ENCODE data around the gene MAP3K19.
"Not testable (repeated sequence)": the region's sequence is repeated elsewhere in the genome, so short reads cannot be mapped to it uniquely, and the experiment has no call there.

Gene MAP3K19

DNA sequence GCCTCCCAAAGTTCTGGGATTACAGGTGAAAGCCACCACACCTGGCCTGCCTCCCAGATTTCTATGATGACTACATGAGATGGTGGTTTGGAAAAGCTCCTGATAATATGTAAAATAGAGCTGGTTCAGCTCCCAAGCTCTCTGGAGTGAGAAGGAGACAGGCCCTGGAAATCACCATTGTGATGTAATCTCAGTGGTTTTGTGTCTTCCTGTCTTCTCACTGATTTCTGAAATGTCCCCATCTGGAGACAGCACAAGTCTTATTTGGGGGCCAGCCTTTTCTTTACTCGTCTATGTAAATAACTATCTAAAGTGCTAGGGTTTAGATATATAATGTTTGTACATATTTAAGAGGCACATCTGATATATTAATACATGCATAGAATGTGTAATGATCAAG is 64.6 kb downstream of the MAP3K19 start:
- DNase-seq, result no peak

DNA sequence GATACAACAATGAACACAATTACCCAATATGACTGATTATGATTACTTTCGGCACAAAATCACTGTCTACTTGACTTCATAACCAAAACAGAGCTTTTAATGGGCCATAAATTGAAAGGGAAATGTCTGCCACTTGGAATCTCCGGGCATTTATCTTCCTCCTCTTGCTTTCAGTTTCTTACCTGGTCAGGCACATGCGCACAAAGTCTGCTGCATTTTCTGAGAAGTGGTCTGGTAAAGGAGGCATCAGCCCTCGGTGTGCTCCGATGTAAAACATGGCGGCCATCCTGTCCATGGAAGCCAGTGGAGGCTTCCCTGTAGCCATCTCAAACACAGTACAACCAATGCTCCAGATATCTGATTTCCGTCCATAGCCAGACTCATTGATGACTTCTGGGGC is 66.6 kb downstream of the MAP3K19 start:
- DNase-seq, result no peak

DNA sequence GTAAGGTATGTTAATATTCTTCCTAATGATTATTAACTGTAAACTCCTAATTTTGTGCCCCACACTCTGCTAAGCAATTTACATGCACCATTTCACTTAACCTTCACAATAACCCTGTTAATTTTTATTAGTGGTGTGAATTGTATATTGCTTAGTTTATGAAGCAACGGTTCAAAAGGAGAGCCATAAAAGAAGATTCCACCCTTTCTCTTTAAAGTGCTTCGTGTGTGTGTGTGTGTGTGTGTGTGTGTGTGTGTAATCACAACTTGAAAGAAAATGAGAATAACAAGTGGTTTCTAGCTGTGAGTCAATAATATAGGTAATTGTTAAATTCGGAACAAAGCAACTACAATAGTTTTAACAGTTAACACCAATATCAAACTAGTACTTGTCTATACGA is 68.0 kb downstream of the MAP3K19 start:
- no peak for DNase-seq

DNA sequence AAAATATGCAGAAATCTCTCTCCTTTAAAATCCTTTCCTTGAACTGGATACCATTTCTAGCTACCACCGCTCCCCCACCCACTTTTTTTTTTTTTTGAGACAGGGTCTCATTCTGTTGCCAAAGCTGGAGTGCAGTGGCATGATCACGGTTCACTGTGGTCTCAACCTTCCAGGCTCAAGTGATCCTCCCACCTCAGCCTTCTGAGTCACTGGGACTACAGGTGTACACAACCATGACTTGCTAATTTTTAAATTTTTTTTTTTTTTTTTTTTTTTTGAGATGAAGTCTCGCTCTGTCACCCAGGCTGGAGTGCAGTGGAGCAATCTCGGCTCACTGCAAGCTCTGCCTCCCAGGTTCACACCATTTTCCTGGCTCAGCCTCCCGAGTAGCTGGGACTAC is 70.1 kb downstream of the MAP3K19 start:
- DNase-seq, result not testable (repeated sequence)

DNA sequence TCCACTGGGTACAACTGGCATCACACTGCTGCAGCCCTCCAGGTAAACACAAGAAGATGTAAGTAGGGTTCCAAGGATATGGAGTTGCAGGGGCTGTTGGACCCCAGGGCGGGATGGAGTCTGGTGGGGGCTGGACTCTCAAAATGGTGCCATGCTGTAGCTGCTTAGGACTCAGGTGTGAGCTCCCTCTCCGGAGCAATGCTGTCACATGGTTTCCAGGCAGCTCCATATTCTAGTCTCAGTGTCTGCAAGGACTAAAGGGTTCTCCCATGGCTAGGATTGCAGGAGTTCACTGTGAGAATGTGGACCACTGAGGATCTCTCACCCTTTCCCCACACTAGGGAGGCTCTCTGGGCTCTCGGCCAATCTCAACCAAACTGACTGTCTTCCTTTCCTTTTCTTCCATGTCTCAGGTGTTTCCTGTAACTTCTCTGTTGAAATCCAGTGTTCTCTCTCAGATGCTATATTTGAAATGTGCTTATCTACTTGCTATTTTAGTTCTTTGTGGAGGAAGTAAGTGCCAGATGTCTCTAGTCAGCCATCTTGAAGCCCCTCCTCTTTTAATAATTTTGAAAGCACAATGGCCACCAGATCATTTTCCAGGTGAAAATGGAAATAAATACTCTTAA is 71.1 kb downstream of the MAP3K19 start:
- no peak for DNase-seq

DNA sequence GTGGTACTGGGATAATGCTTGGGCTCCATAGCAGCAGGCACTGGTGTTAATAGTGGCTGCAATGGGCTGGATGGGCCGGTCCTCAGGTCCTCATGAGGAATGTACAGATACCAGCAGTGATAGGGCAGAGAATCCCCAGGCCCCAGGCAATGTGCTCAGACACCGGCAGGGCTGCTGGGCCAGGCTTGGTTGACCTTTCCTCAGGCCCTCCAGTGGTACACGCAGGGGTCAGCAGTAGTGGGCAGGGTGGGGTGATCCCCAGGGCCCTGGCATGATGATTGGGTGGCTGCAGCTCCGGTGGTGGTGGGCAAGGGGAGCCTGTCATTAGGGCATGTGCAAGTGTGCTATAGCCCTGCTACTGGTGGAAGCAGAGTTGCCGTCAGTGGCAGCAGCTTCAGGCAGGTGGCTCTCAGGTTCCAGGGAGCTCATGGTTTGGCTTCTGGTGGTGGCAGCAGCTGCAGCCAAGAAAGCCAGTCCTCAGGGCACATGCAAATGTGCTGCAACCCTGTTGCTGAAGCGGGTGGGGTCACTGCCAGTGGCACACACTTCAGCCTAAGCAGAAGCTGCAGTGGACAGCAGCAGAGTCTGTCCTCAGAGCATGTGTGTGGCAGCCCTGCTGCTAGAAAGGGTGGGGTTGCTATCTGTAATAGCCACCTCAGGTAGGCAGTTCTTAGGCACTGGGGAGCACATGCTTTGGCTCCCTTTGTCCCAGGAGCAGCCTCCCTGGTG is 71.8 kb downstream of the MAP3K19 start:
- DNase-seq, result no peak

DNA sequence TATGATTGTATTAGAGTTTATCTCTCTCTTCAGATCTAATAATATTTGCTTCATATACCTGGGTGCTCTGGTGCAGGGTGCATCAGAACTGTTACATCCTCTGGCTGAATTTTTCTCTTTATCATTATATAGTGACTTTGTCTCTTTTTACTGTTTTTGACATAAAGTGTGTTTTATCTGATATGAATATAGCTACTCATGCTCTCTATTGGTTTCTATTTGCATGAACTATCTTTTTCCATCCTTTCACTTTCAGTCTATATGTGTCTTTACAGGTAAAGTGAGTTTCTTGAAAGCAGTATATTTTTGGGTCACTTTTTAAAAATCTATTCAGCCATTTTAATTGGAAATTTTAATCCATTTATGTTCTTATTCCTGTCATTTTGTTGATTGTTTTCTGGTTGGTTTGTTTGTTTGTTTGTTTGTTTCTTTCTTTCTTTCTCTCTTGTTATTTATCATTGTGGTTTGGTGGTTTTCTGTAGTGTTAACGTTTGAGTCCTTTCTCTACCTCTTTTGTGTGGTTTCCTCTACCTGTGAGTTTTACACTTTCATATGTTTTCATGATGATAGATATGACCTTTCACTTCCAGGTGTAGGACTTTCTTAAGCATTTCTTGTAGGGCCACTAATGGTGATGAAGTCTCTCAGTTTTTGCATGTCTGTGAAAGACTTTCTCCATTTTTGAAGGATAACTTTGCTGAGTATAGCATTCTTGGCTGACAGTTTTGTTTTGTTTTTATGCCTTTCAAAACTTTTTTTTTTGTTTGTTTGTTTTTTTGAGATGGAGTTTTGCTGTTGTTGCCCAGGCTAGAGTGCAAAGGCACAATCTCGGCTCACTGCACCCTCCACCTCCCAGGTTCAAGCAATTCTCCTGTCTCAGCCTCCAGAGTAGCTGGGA is 73.8 kb downstream of the MAP3K19 start:
- DNase-seq, result no peak

DNA sequence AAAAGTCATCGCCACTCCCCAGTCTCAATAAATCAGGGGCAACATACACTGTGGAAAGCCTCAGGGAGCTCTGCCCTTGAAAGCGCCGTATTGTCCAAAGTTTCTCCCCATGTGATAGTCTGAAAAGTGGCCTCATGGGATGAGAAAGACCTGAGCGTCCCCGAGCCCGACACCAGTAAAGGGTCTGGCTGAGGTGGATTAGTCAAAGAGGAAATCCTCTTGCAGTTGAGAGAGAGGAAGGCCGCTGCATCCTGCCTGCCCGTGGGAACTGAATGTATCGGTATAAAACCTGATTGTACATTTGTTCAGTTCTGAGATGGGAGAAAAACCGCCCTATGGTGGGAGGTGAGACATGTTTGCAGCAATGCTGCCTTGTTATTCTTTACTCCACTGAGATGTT is 80.1 kb downstream of the MAP3K19 start:
- DNase-seq, result not testable (repeated sequence)

DNA sequence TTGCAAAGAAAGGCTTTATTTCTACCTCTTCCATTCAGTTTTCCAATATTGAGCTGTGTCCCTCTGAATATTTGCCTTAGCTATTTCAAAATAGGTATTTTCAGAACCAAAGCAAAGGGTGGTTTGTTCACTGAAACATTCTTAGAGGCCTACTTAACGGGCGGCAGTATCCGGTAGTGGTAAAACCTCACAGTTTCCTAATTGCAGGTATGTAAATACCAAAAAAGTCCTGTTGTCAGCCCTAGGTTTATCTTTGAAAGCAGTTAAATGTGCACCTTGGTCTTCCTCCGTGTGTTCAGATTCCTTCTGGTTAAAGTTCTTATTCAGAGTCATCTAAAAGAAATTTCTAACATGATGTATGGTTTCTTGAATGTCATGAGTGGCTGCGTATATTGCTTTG is 89.8 kb downstream of the MAP3K19 start:
- no peak for DNase-seq

DNA sequence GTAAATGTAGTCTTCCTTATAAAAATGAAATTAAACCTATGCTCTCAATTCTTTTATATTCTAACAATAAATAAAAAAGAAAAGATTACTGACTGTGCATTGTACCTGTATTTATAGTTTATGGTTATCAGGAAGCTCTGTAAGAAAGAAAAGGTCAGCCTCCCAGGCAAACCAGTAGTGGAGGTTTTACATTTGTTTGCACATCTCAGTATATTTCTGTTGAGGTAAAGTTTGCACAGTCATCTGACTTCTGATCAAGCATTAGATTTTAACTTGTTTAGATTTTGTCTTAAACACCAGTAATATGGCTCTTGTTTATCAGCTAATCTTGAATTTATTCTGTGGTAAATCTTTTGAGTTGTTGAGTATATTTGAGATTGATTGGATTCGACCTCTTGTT is 91.5 kb downstream of the MAP3K19 start:
- DNase-seq, result no peak

DNA sequence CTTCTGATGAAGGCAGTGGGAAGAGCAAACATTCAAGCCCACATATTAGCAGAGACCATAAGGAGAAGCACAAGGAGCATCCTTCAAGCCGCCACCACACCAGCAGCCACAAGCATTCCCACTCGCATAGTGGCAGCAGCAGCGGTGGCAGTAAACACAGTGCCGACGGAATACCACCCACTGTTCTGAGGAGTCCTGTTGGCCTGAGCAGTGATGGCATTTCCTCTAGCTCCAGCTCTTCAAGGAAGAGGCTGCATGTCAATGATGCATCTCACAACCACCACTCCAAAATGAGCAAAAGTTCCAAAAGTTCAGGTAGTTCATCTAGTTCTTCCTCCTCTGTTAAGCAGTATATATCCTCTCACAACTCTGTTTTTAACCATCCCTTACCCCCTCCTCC is 93.2 kb downstream of the MAP3K19 start:
- DNase-seq, result no peak

DNA sequence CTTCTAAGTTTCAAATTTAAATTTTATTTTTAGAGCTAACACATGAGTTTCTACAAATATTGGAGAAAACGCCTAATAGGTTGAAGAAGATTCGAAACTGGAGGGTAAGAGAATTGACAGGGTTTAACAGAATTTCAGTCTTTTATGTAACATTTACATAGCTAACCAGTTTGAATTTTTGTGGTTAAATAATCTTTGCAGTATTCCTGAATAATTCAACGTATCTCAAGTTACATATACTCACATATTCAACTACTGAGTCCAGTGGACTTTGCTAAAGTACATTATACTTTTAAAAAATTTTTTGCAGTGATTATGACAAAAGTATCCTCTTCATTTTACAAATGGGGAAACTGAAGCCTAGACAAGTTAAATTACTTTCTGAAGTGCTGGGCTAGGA is 94.6 kb downstream of the MAP3K19 start:
- no peak for DNase-seq

DNA sequence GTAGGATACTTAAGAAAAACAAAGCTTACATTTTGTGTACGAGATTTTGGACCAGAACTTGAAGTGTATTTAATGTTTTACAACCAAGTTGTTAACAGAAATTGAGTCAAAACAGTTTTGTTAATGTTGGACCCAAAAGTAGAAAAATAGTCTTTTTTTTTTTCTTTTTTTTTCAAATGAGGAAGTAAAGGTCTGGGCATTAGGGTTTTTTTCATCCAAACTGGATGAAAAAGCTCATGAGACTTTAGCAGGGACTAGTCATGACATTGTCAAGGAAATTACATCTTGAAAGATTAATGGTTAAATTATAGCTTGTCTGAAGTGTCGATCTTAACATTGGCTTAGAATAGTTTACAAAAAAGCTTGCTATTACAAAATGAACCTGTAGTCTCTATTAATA is 96.4 kb downstream of the MAP3K19 start:
- no peak for DNase-seq

DNA sequence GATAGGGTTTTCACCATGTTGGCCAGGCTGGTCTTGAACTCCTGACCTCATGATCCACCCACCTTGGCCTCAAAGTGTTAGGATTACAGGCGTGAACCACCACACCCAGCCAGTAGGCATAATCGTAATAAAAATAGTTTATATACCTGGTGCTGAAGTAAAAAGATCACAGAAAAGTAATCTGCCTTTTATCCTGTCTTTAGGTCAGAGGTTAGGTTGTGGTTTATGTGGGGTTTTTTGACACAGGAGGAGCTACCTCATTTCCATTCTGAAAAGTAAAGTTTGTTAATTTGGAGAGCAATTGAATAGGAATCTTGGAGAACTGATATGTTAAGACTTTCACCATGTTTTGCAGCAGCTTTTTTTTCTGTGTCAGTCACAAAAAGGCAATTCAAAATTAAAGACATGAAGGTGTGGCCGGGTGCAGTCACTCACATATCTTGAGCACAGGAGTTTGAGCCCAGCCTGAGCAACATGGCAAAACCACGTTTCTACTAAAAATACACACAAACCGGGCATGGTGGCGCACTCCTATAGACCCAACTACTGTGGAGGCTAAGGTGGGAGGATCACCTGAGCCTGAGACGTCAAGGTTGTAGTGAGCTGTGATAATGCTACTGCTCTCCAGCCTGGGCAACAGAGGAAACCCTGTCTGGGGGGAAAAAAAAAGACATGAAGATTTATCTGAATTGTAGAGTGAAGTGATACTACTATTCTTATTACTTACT is 97.1 kb downstream of the MAP3K19 start:
- no peak for DNase-seq

DNA sequence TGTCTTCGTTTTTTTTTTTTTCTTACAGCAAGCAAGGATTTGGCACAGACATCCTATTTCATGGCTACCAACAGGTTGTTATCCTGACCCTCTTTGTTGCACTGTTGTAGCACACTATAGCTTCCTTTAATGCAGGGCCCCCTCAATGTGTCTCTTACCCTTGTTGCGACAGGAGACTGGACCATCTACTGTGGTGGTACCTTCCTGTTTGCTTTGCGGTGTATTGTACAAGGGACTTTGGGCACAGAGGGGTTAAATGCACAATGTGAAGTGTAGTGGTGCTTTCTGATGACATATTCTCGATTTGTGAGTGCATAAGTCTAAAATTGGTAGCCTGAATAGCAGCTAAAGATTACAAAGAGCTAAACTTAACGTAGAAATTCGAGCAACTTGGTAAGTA is 101.2 kb downstream of the MAP3K19 start:
- DNase-seq, result no peak

DNA sequence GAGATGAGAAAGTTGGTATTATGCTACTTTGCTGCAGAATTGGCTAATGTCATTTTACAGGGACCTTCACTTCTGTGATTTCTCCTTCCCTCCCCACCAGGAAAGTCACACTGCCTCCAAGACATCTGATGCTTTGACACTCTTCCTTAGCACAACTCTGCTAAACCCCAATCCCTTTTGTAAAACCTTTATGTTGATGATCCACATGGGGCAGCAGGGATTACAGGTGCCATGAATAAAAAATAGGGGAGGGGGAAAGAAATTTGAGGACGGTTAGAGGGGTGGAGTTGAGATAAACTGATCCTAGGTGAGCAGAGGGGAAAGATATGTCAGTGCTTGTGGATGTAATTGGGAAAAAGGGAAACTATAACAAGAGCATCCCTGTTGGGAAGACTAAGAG is 102.3 kb downstream of the MAP3K19 start:
- no peak for DNase-seq

DNA sequence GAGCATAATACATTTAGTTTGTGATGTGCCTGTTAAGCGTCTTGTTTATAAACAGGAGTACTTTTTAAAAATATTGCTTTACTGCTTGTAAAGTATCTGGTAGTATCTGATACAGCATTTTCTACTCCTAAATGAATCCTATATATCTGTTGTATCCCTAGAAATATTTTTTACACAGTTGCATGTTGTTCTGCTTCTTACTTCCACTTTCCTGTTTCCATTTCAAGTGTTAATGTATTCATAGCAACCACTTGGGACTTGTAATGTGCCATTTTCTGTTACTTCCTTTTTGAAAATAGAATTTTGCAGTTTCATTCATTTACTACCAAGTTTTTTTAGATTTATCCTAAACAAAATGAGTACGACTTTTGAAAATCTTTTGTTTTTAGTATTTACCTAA is 103.7 kb downstream of the MAP3K19 start:
- no peak for DNase-seq

DNA sequence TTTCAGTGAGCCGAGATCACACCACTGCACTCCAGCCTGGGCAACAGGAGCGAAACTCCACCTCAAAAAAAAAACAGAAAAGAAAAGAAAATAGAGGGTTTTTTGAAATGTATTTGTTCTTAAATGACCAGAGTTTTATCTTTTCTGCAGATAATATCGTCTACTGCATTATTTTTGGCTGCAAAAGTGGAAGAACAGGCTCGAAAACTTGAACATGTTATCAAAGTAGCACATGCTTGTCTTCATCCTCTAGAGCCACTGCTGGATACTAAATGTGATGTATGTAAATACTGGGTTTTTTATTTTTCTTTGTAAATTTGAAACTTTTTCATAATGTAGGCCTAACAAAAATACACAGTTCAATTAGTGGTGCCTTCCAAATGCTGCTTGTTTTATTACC is 110.6 kb downstream of the MAP3K19 start:
- no peak for DNase-seq

DNA sequence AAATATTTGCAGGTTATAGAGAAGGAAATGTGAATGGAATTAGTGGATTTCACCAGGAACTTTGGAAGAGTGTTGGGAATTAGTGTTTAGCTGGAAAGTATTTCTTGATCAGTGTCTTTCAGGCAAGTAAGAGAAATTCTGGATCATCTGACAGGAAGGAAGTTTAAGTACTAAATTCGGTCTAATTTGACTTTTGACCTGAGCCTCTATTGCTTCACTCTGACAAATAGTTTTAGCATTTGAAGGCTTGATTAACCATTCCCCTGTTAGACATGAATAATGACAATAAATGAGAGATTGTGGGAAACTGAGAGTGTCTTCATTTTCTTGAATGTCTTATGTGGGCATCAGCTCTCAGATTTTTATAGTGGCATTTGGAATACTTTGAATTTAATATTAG is 112.6 kb downstream of the MAP3K19 start:
- DNase-seq, result no peak

DNA sequence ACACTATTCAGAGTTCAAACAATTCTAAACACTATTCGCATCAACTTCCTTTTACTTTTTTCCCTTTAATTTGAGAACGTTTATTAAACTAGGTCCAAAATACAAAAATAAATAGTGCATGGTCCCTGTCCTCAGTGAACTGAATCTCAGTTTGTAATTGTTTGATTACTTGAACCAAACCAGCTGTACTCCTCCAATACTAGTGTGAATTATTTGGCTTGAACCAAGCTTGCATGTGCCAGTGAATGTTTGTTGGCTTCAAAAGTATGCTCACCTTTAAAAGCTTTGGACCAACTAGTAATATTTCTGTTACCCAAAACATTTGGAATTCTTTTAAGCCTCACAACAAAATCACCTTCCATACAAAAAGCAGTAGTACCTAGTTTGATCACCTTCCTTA is 113.1 kb downstream of the MAP3K19 start:
- no peak for DNase-seq

DNA sequence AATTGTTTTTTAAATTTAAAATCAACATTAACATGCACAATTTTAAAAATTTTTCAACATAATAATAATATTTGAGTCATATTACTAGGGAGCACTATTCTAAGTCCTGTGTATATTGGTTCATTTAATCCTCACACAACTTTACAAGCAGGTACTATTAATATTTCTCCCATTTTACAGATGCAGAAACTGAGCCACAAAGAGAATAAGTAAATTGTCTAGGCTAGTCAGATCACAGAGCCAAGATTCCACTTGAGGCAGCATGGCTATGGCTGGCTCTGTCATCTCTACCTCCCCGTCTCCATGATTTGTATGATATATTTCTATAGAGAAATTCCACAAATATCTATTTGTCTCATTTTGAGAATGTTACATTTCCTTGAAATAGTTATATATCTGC is 113.5 kb downstream of the MAP3K19 start:
- DNase-seq, result no peak

DNA sequence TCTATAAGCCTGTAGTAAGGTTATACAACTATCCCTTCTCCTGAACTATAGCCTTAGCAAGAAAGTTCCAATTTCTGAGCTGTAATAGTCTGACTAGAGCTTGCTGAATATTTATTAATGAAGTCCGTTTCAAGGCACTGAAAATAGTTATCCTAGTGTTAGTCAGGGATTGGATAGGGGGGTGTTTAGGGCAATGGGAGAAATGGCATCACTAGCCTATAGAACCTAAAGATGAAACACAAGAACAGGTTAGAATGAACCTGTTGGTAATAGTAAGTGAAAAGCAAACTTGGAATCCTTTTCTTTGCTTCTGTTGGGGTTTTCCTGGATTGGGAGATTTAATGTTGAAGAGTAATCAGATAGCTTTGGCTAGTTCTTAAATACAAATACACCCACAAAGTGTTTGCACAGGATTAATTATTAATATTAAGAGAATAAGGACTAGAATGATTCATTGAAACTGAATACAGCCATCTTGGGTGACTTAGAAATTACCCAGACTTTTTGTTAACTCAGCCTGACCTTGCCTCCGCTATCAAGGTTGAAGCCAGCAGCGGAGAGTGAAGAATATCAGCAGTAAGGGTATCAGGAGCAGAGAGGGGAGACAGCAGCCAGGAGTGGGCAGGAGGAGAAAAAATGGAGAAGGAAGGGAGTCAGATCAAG is 114.3 kb downstream of the MAP3K19 start:
- DNase-seq, result no peak

DNA sequence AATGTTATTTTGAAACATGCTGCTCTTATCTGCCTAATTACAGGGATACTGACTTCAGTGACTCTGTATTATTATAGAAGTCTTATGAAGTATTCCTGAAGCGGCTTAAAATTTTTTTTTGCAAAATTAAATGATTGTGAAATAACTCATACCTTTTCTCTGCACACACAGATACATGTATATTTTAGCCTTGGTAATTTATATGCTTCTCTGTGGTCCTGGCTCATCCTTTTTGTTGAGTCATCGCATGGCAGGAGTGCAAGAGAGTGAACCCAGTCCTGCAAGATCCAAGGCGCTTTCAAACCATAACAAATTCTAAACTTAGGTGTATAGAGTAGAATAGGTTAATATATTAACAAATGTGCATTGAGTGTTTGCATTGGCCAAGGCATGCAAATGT is 120.1 kb downstream of the MAP3K19 start:
- DNase-seq, result no peak
